Left ventricle myocardium superior (tissue), 1 donor: ENCODE data around the gene RNF31. TPM values are rescaled to one million over a fixed set of nuclear protein-coding genes. Genes with fewer than 3 reads are reported as not detected.
"Not testable (repeated sequence)": the region's sequence is repeated elsewhere in the genome, so short reads cannot be mapped to it uniquely, and the experiment has no call there.

Experiments used
- ATAC-seq: fragments of 200-7000 bp; cut with Tn5 transposase; one replicate; pipeline ENCODE4 v1.9.1; 2020; ENCODE audit warnings: mild to moderate bottlenecking, moderate library complexity
- DNase-seq: peaks from one replicate; pipeline ENCODE4 v3.0.0-alpha.2; 2020
- intact Hi-C: fragments of 100-400 bp; cut with micrococcal nuclease; formaldehyde crosslinking; loops from one replicate; pipeline ENCODE4 v1.11.0; 2022
- long read RNA-seq: library from polyadenylated mRNA; unstranded; transcript quantifications from one replicate; pipeline ENCODE4 v2.0.0, GENCODE V29; 2021
- total RNA-seq: library from RNA; stranded (reverse); fragmentation: NEBNext Ultra II Directional; extraction: Animal tissue kit (Norgen Biotek cat#: 25700); gene quantifications from one replicate; pipeline ENCODE4 v1.2.1, GENCODE V29; 2021
- donor health status: DM: no; HTN: yes; CAD: no; lungs with severe emphysema.

RNF31 gene
- total RNA-seq, result 42.8 TPM
- long read RNA-seq, transcript RNF31-201 (21 exons, 3,627 nt), result major isoform, 19 of 34 reads
- long read RNA-seq, partial matches to known transcripts, result 11 of 34 reads
- long read RNA-seq, other reads (novel, unspliced or antisense), result 3 of 34 reads

- DNase-seq (peak; percentile 98), ATAC-seq (peak; percentile 94)
- intact Hi-C loops, result no loop called here
Measured at GRCh38 chr14:24146978-24147760, at the start of gene RNF31. RNF31 (plus strand) TSS chr14:24147498; CDS start chr14:24147699, 201 bp downstream.

GRCh38 chr14:24098229-24098926 is 48.9 kb upstream of the RNF31 start:
- intact Hi-C loops, result no loop called here
- ATAC-seq (no peak), DNase-seq (no peak)

GRCh38 chr14:24098927-24099813 is 48.1 kb upstream of the RNF31 start:
- no peak for DNase-seq
- intact Hi-C loops, result no loop called here
- ATAC-seq, result no peak

- no peak for DNase-seq
- no peak for ATAC-seq
- intact Hi-C loops, result no loop called here
Measured at GRCh38 chr14:24100197-24100981, 46.9 kb upstream of the RNF31 start.

GRCh38 chr14:24100982-24101494 is 46.3 kb upstream of the RNF31 start:
- DNase-seq, result no peak
- no peak for ATAC-seq
- intact Hi-C loops, result no loop called here

- intact Hi-C loops, result no loop called here
- DNase-seq (no peak), ATAC-seq (no peak)
Measured at GRCh38 chr14:24102357-24103048, 44.8 kb upstream of the RNF31 start.

GRCh38 chr14:24103451-24103850 is 43.8 kb upstream of the RNF31 start:
- no peak for ATAC-seq
- intact Hi-C loops, result no loop called here
- no peak for DNase-seq

GRCh38 chr14:24105609-24106239 is 41.6 kb upstream of the RNF31 start:
- DNase-seq, intact Hi-C loops, ATAC-seq: not testable (repeated sequence)

GRCh38 chr14:24106672-24107271 is 40.5 kb upstream of the RNF31 start:
- ATAC-seq (no peak), DNase-seq (no peak)
- intact Hi-C loops, result no loop called here

GRCh38 chr14:24108336-24108874 is 38.9 kb upstream of the RNF31 start:
- DNase-seq (no peak), ATAC-seq (peak; percentile 11)
- intact Hi-C loops, result loop anchor here (2.0 kb wide), 1 partner anchor 50 kb away; no protein-coding TSS in a partner anchor

GRCh38 chr14:24110060-24110459 is 37.2 kb upstream of the RNF31 start:
- DNase-seq (no peak), ATAC-seq (no peak)
- intact Hi-C loops, result no loop called here

GRCh38 chr14:24110523-24110922 is 36.8 kb upstream of the RNF31 start:
- ATAC-seq, result no peak
- no peak for DNase-seq
- intact Hi-C loops, result no loop called here

- intact Hi-C loops, result no loop called here
- ATAC-seq (peak; percentile 3), DNase-seq (no peak)
Measured at GRCh38 chr14:24113379-24113800, 33.9 kb upstream of the RNF31 start.

GRCh38 chr14:24113801-24114531 is 33.3 kb upstream of the RNF31 start:
- DNase-seq (peak; percentile 86), ATAC-seq (peak; percentile 58)
- intact Hi-C loops, result no loop called here

- intact Hi-C loops, result no loop called here
Measured at GRCh38 chr14:24114532-24115421, 32.5 kb upstream of the RNF31 start, which contains the start of the genes DCAF11 and NRL. DCAF11 (plus strand) TSS chr14:24114777; CDS start chr14:24115595, 818 bp downstream. NRL (minus strand) TSS chr14:24114949; CDS start chr14:24082848, 32,101 bp downstream.

More at GRCh38 chr14:24114532-24115421, 32.5 kb upstream of the RNF31 start, which contains the start of the genes DCAF11 and NRL:
- peak; percentile 99 for DNase-seq
- ATAC-seq, result peak; percentile 94
